Spleen (tissue), 11 donors: ENCODE data around the gene IL17C. TPM values are rescaled to one million over a fixed set of nuclear protein-coding genes. Genes with fewer than 3 reads are reported as not detected.

Experiments used
- DNase-seq: peaks from one replicate; pipeline ENCODE4 v3.0.0-alpha.2; 2020
- H3K27ac ChIP-seq, 8 donors: fragments of 200-600 bp; sonication (generic) in 7 of 8; 1 replicate in 4 of 8; 2 replicates in 4 of 8; pipeline versions ENCODE4 v1.5.0 to v1.8.0; 2016 to 2021; ENCODE audit warnings: inconsistent platforms in 4 of 8, mild to moderate bottlenecking in 4 of 8, moderate library complexity in 1 of 8
- H3K27me3 ChIP-seq, 7 donors: fragments of 200-600 bp; sonication (generic) in 6 of 7; replicated peaks in 1 of 7; 1 replicate in 4 of 7; 2 replicates in 3 of 7; pipeline versions ENCODE4 v1.5.0 to v1.8.0; 2016 to 2021; ENCODE audit warnings: inconsistent platforms in 3 of 7, mild to moderate bottlenecking in 1 of 7
- H3K36me3 ChIP-seq, 6 donors: fragments of 200-600 bp; sonication (generic) in 5 of 6; 1 replicate in 4 of 6; 2 replicates in 2 of 6; pipeline versions ENCODE4 v1.5.0 to v1.8.0; 2016 to 2021; ENCODE audit warnings: inconsistent platforms in 2 of 6
- H3K4me1 ChIP-seq, 6 donors: fragments of 200-600 bp; sonication (generic) in 5 of 6; 1 replicate in 3 of 6; 2 replicates in 3 of 6; pipeline versions ENCODE4 v1.5.0 to v1.8.0; 2016 to 2021; ENCODE audit warnings: inconsistent platforms in 3 of 6
- H3K4me3 ChIP-seq, 8 donors: fragments of 200-600 bp; sonication (generic) in 7 of 8; 1 replicate in 4 of 8; 2 replicates in 4 of 8; pipeline versions ENCODE4 v1.5.0 to v1.8.0; 2016 to 2021; ENCODE audit warnings: inconsistent platforms in 4 of 8, mild to moderate bottlenecking in 4 of 8, moderate library complexity in 2 of 8
- H3K9me3 ChIP-seq, 8 donors: fragments of 200-600 bp; sonication (generic) in 7 of 8; 1 replicate in 4 of 8; 2 replicates in 4 of 8; pipeline versions ENCODE4 v1.5.0 to v1.8.0; 2016 to 2021; ENCODE audit warnings: inconsistent platforms in 4 of 8
- POLR2A ChIP-seq, 3 donors: fragments of 450-650 bp; IDR thresholded peaks; one replicate each; pipeline ENCODE4 v1.5.1; 2017; ENCODE audit warnings: antibody characterized with exemption in 3 of 3, mild to moderate bottlenecking in 1 of 3
- POLR2AphosphoS5 ChIP-seq, 3 donors: sonication (generic); formaldehyde crosslinking; IDR thresholded peaks; one replicate each; pipeline ENCODE4 v1.5.1; 2017; ENCODE audit warnings: antibody characterized with exemption in 3 of 3
- WGBS, 5 donors: extraction: QIAGEN DNeasy Blood & Tissue Kit in 3 of 5; methylation state at CpG; one replicate each; pipeline versions ENCODE4 v1.1.5 to v1.1.7; 2013 to 2018; 5-methylcytosine and 5-hydroxymethylcytosine counted together
- intact Hi-C: fragments of 100-400 bp; cut with DNase I; formaldehyde crosslinking; loops from one replicate; pipeline ENCODE4 v1.15.0; 2023; ENCODE audit warnings: low total_unique reads
- polyA plus RNA-seq, 3 donors: library from polyadenylated mRNA; stranded (reverse); fragments of 200-250 nt; gene quantifications; one replicate each; pipeline ENCODE4 v1.2.1, GENCODE V29; 2013
- total RNA-seq, 7 donors: library from RNA; depleted of rRNA in 3 of 7; stranded (reverse); fragments of >200 nt in 3 of 7; fragmentation: NEBNext Ultra II Directional in 4 of 7; extraction: Animal tissue kit (Norgen Biotek cat#: 25700) in 4 of 7; gene quantifications; one replicate each; pipeline versions ENCODE4 v1.1.0 to v1.2.1, GENCODE V29; 2016 to 2021
- TF ChIP-seq, protein P1 (sequence below), 11 experiments: fragments of 200-600 bp in 7 of 11; fragments of 450-650 bp in 4 of 11; sonication (generic) in 4 of 11; IDR thresholded peaks in 8 of 11; conservative IDR thresholded peaks in 3 of 11; 1 replicate in 7 of 11; 2 replicates in 4 of 11; pipeline versions ENCODE4 v1.4.0 to v1.8.0; 2016 to 2021; ENCODE audit warnings: antibody characterized with exemption in 11 of 11, inconsistent platforms in 4 of 11, mild to moderate bottlenecking in 1 of 11
- donor health status: healthy with polysubstance abuse.
- donor health status: DM: no; HTN: no; CAD: no; lungs with moderate emphysema.
- donor health status: DM: no; HTN: no; CAD: no.
- donor health status: Bipolar disorder and iron deficiency.
- donor health status: healthy.
- donor health status: DM: no; HTN: no; CAD: no.
- donor health status: DM: yes; HTN: yes; CAD: no.

Gene IL17C
- total and polyA plus RNA-seq, 10 donors: 0.39 to 1.2 (median 0.64) TPM; not detected in 5

GRCh38 chr16:88688013-88688778 is 49.8 kb downstream of the IL17C start:
- Histone ChIP-seq H3K36me3 (no peaks in the 10 kb centered on the region), H3K4me1 (peaks cover 22 to 69% (median 56%) of the 10 kb centered on the region in 6 donors), H3K4me3 (no peak overlapping the region), H3K9me3 (no peaks in the 10 kb centered on the region), H3K27me3 (peaks cover 0 to 56% (median 9%) of the 10 kb centered on the region in 7 donors), H3K27ac (no peak overlapping the region)
- 53 to 71% (median 63%) methylated on average over 14 to 28 of the region's 28 CpGs for WGBS, 5 donors
- TF ChIP-seq, protein P1, sequence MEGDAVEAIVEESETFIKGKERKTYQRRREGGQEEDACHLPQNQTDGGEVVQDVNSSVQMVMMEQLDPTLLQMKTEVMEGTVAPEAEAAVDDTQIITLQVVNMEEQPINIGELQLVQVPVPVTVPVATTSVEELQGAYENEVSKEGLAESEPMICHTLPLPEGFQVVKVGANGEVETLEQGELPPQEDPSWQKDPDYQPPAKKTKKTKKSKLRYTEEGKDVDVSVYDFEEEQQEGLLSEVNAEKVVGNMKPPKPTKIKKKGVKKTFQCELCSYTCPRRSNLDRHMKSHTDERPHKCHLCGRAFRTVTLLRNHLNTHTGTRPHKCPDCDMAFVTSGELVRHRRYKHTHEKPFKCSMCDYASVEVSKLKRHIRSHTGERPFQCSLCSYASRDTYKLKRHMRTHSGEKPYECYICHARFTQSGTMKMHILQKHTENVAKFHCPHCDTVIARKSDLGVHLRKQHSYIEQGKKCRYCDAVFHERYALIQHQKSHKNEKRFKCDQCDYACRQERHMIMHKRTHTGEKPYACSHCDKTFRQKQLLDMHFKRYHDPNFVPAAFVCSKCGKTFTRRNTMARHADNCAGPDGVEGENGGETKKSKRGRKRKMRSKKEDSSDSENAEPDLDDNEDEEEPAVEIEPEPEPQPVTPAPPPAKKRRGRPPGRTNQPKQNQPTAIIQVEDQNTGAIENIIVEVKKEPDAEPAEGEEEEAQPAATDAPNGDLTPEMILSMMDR (IDR thresholded peaks at IDR 0.05 in 8 of 11, conservative IDR thresholded peaks at IDR 0.05 in 3 of 11): no peak
- TF ChIP-seq POLR2A (IDR thresholded peaks at IDR 0.05): no peak
- no peak for TF ChIP-seq POLR2AphosphoS5 (IDR thresholded peaks at IDR 0.05)
- DNase-seq: peak; percentile 79
- intact Hi-C loops: no loop called here

Other genes starting within 250 kb of the IL17C start
- 10 to 100 TPM in 4 of 7 donors, 1 to 10 TPM in 3; 4.5 to 25.3 (median 16.2) TPM for gene ZFPM1, start 185.3 kb upstream of the IL17C start, total RNA-seq
- 10 to 100 TPM in 1 of 3 donors, 1 to 10 TPM in 2; 2.3 to 10.2 (median 2.8) TPM for gene ZFPM1, start 185.3 kb upstream of the IL17C start, polyA plus RNA-seq
- gene ZC3H18, start 68.2 kb upstream of the IL17C start, total RNA-seq: 10 to 100 TPM; 24.1 to 65.2 (median 53.6) TPM
- gene ZC3H18, start 68.2 kb upstream of the IL17C start, polyA plus RNA-seq: 10 to 100 TPM; 18.0 to 29.3 (median 18.3) TPM
- 100 to 1,000 TPM; 557 to 820 (median 628) TPM for gene CYBA, start 12.5 kb downstream of the IL17C start, total RNA-seq
- gene CYBA, start 12.5 kb downstream of the IL17C start, polyA plus RNA-seq: 100 to 1,000 TPM; 649 to 925 (median 917) TPM
- 10 to 100 TPM; 24.1 to 49.3 (median 35.1) TPM for gene MVD, start 24.5 kb downstream of the IL17C start, total RNA-seq
- 10 to 100 TPM; 35.1 to 74.9 (median 57.3) TPM for gene MVD, start 24.5 kb downstream of the IL17C start, polyA plus RNA-seq
- 1 to 10 TPM; 4.8 to 7.6 (median 6.0) TPM for gene SNAI3, start 47.9 kb downstream of the IL17C start, total RNA-seq
- 1 to 10 TPM; 5.6 to 7.8 (median 7.1) TPM for gene SNAI3, start 47.9 kb downstream of the IL17C start, polyA plus RNA-seq
- gene RNF166, start 67.8 kb downstream of the IL17C start, total RNA-seq: 100 to 1,000 TPM in 3 of 7 donors, 10 to 100 TPM in 4; 63.7 to 135 (median 99.1) TPM
- gene RNF166, start 67.8 kb downstream of the IL17C start, polyA plus RNA-seq: 100 to 1,000 TPM in 1 of 3 donors, 10 to 100 TPM in 2; 55.7 to 132 (median 75.1) TPM
- gene CTU2, start 67.9 kb downstream of the IL17C start, total RNA-seq: 10 to 100 TPM in 4 of 7 donors, 1 to 10 TPM in 3; 7.2 to 28.2 (median 11.7) TPM
- gene CTU2, start 67.9 kb downstream of the IL17C start, polyA plus RNA-seq: 10 to 100 TPM; 16.6 to 24.5 (median 16.8) TPM
- gene PIEZO1, start 146.6 kb downstream of the IL17C start, total RNA-seq: 100 to 1,000 TPM; 154 to 249 (median 199) TPM
- 100 to 1,000 TPM; 145 to 385 (median 371) TPM for gene PIEZO1, start 146.6 kb downstream of the IL17C start, polyA plus RNA-seq
- 10 to 100 TPM in 2 of 7 donors, 1 to 10 TPM in 5; 1.5 to 17.2 (median 5.3) TPM for gene CDT1, start 165.2 kb downstream of the IL17C start, total RNA-seq
- 1 to 10 TPM in 2 of 3 donors, under 1 TPM in 1; 1.00 to 3.9 (median 2.5) TPM for gene CDT1, start 165.2 kb downstream of the IL17C start, polyA plus RNA-seq
- gene APRT, start 173.4 kb downstream of the IL17C start, total RNA-seq: 100 to 1,000 TPM in 3 of 7 donors, 10 to 100 TPM in 4; 84.1 to 112 (median 96.8) TPM
- gene APRT, start 173.4 kb downstream of the IL17C start, polyA plus RNA-seq: 100 to 1,000 TPM; 187 to 259 (median 225) TPM
- gene GALNS, start 218.4 kb downstream of the IL17C start, total RNA-seq: 10 to 100 TPM; 37.6 to 71.6 (median 53.4) TPM
- 10 to 100 TPM in 2 of 3 donors, 1 to 10 TPM in 1; 9.7 to 19.5 (median 11.1) TPM for gene GALNS, start 218.4 kb downstream of the IL17C start, polyA plus RNA-seq
- 10 to 100 TPM; 28.9 to 44.1 (median 38.6) TPM for gene TRAPPC2L, start 218.6 kb downstream of the IL17C start, total RNA-seq
- 10 to 100 TPM; 55.0 to 87.5 (median 74.2) TPM for gene TRAPPC2L, start 218.6 kb downstream of the IL17C start, polyA plus RNA-seq
- gene PABPN1L, start 228.1 kb downstream of the IL17C start, total RNA-seq: 1 to 10 TPM in 1 of 7 donors, under 1 TPM in 2, not detected in 4; 0.72 to 1.3 (median 0.85) TPM
- under 1 TPM; 0.26 to 0.67 (median 0.29) TPM for gene PABPN1L, start 228.1 kb downstream of the IL17C start, polyA plus RNA-seq